ENCODE measurements around the gene CSGALNACT2.

The CSGALNACT2 gene

GRCh38 chr10:43112608-43112961 is 25.7 kb upstream of the CSGALNACT2 start:
- in situ Hi-C loops (cut with MboI; ENCODE audit: low sequenced_read_pairs, unreplicated experiment): no loop called here
- no peak for TF ChIP-seq CTCF (IDR thresholded peaks at IDR 0.05; ENCODE audit: borderline replicate concordance, control extremely low read depth, extremely low read depth, insufficient read depth, missing control alignments)
- DNase-seq (ENCODE audit: low spot score): no peak

GRCh38 chr10:43113201-43114087 is 24.8 kb upstream of the CSGALNACT2 start:
- TF ChIP-seq CTCF (IDR thresholded peaks at IDR 0.05; ENCODE audit: borderline replicate concordance, control extremely low read depth, extremely low read depth, insufficient read depth, missing control alignments): no peak
- in situ Hi-C loops (cut with MboI; ENCODE audit: low sequenced_read_pairs, unreplicated experiment): no loop called here
- no peak for DNase-seq (ENCODE audit: low spot score)

GRCh38 chr10:43114088-43114742 is 24.0 kb upstream of the CSGALNACT2 start:
- in situ Hi-C loops (cut with MboI; ENCODE audit: low sequenced_read_pairs, unreplicated experiment): no loop called here
- TF ChIP-seq CTCF (IDR thresholded peaks at IDR 0.05; ENCODE audit: borderline replicate concordance, control extremely low read depth, extremely low read depth, insufficient read depth, missing control alignments): no peak
- no peak for DNase-seq (ENCODE audit: low spot score)

GRCh38 chr10:43114743-43115611 is 23.3 kb upstream of the CSGALNACT2 start:
- in situ Hi-C loops (cut with MboI; ENCODE audit: low sequenced_read_pairs, unreplicated experiment): no loop called here
- TF ChIP-seq CTCF (IDR thresholded peaks at IDR 0.05; ENCODE audit: borderline replicate concordance, control extremely low read depth, extremely low read depth, insufficient read depth, missing control alignments): no peak

GRCh38 chr10:43115881-43116595 is 22.2 kb upstream of the CSGALNACT2 start:
- in situ Hi-C loops (cut with MboI; ENCODE audit: low sequenced_read_pairs, unreplicated experiment): no loop called here
- DNase-seq (ENCODE audit: low spot score): no peak
- TF ChIP-seq CTCF (IDR thresholded peaks at IDR 0.05; ENCODE audit: borderline replicate concordance, control extremely low read depth, extremely low read depth, insufficient read depth, missing control alignments): no peak

More at GRCh38 chr10:43114743-43115611, 23.3 kb upstream of the CSGALNACT2 start:
- DNase-seq (ENCODE audit: low spot score): no peak

- DNase-seq (ENCODE audit: low spot score): no peak
- no peak for TF ChIP-seq CTCF (IDR thresholded peaks at IDR 0.05; ENCODE audit: borderline replicate concordance, control extremely low read depth, extremely low read depth, insufficient read depth, missing control alignments)
- in situ Hi-C loops (cut with MboI; ENCODE audit: low sequenced_read_pairs, unreplicated experiment): no loop called here
These were observed 21.6 kb upstream of the CSGALNACT2 start for GRCh38 chr10:43116596-43116995.
